ENCODE measurements around the gene SLC1A3. TPM values are rescaled to one million over a fixed set of nuclear protein-coding genes. Genes with fewer than 3 reads are reported as not detected.
A peak's percentile ranks its signal among the peaks of the same experiment; 100 is the strongest.

SLC1A3 gene
- total and polyA plus RNA-seq, 8 donors, result 12.1 to 31.7 (median 20.7) TPM

- Histone ChIP-seq H3K4me3 (no peak overlapping the region), H3K4me1 (no peaks in the 10 kb centered on the region), H3K27ac (no peak overlapping the region), H3K9me3 (no peaks in the 10 kb centered on the region), H3K36me3 (no peaks in the 10 kb centered on the region), H3K27me3 (peaks cover 0 to 3% of the 10 kb centered on the region in 2 donors)
- ATAC-seq, result no peak
- TF ChIP-seq CTCF (IDR thresholded peaks at IDR 0.05), result no peak
- DNase-seq, result no peak
- intact Hi-C loops (cut with DNase I), result no loop called here
These were observed 42.0 kb downstream of the SLC1A3 start for GRCh38 chr5:36648426-36648825.

GRCh38 chr5:36651761-36652685 lies 45.6 kb downstream of the SLC1A3 start:
- no peaks in the 10 kb centered on the region for H3K36me3 ChIP-seq
- H3K9me3 ChIP-seq, result no peaks in the 10 kb centered on the region
- intact Hi-C loops (cut with DNase I), result no loop called here
- ATAC-seq, result no peak
- H3K27me3 ChIP-seq, result peaks cover 0 to 3% of the 10 kb centered on the region in 2 donors
- peaks cover 0 to 27% of the 10 kb centered on the region in 2 donors for H3K4me1 ChIP-seq
- DNase-seq, result peak in 1 of 4 donors; percentile 33
- no peak overlapping the region for H3K4me3 ChIP-seq
- H3K27ac ChIP-seq, result no peak overlapping the region
- no peak for TF ChIP-seq CTCF (IDR thresholded peaks at IDR 0.05)

DNA sequence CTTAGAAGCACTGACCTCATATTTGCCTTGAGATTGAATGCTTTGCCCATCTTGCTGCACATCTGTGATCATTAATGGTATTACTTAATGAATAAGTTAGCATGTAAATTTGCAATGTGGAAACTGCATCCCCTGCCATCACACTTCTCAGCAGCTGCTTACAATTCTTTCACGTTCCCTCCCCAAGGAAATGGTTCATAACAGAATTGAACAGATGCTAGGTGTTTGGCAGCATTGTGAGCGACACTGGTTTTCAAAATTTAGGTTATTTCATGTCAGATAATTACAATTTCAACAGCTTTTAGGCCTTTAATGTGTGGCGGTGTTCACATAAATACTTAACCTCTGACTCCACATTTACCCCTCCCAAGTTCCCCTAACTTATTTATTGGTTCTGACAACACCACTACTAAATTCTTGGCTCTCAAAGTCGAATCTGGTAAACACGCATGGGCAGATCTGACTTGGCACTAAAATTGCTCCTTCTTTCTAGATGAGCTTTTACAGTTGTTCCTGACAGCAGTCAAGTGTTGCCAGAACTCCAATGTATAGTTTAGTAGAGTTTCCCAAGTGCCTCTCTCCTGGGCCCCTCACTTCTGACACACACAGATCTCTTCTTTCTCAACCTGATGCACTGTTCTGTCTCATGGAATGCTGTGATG lies 46.8 kb downstream of the SLC1A3 start:
- Histone ChIP-seq H3K4me1 (peaks cover 5 to 36% of the 10 kb centered on the region in 2 donors), H3K27ac (no peak overlapping the region), H3K9me3 (no peaks in the 10 kb centered on the region), H3K27me3 (peaks cover 0 to 3% of the 10 kb centered on the region in 2 donors), H3K4me3 (no peak overlapping the region), H3K36me3 (no peaks in the 10 kb centered on the region)
- DNase-seq (peak in 1 of 4 donors; percentile 70), ATAC-seq (no peak)
- intact Hi-C loops (cut with DNase I), result no loop called here
- no peak for TF ChIP-seq CTCF (IDR thresholded peaks at IDR 0.05)

GRCh38 chr5:36654564-36654963 lies 48.2 kb downstream of the SLC1A3 start:
- DNase-seq, result no peak
- no peak for ATAC-seq
- Histone ChIP-seq H3K9me3 (no peaks in the 10 kb centered on the region), H3K4me3 (no peak overlapping the region), H3K27me3 (peaks cover 0 to 2% of the 10 kb centered on the region in 2 donors), H3K4me1 (peaks cover 6 to 43% of the 10 kb centered on the region in 2 donors), H3K36me3 (no peaks in the 10 kb centered on the region), H3K27ac (no peak overlapping the region)
- no peak for TF ChIP-seq CTCF (IDR thresholded peaks at IDR 0.05)
- intact Hi-C loops (cut with DNase I), result no loop called here

GRCh38 chr5:36655161-36655560 lies 48.8 kb downstream of the SLC1A3 start:
- no peaks in the 10 kb centered on the region for H3K36me3 ChIP-seq
- H3K4me3 ChIP-seq, result no peak overlapping the region
- DNase-seq, result peak in 2 of 4 donors; percentile 37 to 39
- no peak overlapping the region for H3K27ac ChIP-seq
- intact Hi-C loops (cut with DNase I), result no loop called here
- peak; percentile 43 for ATAC-seq
- no peaks in the 10 kb centered on the region for H3K27me3 ChIP-seq
- H3K9me3 ChIP-seq, result no peaks in the 10 kb centered on the region
- TF ChIP-seq CTCF (IDR thresholded peaks at IDR 0.05), result no peak
- H3K4me1 ChIP-seq, result peaks cover 6 to 43% of the 10 kb centered on the region in 2 donors
